H7 (cell line): ENCODE data around the gene PMF1. TPM values are rescaled to one million over a fixed set of nuclear protein-coding genes. Genes with fewer than 3 reads are reported as not detected.
"Not testable (repeated sequence)": the region's sequence is repeated elsewhere in the genome, so short reads cannot be mapped to it uniquely, and the experiment has no call there.

Source experiments
- DNase-seq: peaks from one replicate; pipeline ENCODE4 v3.0.0; 2012
- H3K27me3 ChIP-seq: 2 replicates; pipeline ENCODE4 v1.6.0; 2011; ENCODE audit warnings: mild to moderate bottlenecking, low read length; ENCODE audit not compliant: control insufficient read depth, insufficient read depth
- H3K36me3 ChIP-seq: replicated peaks from 2 replicates; pipeline ENCODE4 v1.5.1; 2011; ENCODE audit warnings: low read length; ENCODE audit not compliant: control insufficient read depth, insufficient read depth
- H3K4me3 ChIP-seq: 2 replicates; pipeline ENCODE4 v1.5.1; 2011; ENCODE audit warnings: low read depth, mild to moderate bottlenecking, control low read depth, low read length, moderate library complexity; ENCODE audit not compliant: insufficient read depth
- total RNA-seq: library from RNA; depleted of rRNA; stranded (reverse); fragments of >200 nt; shearing (Covaris generic); gene quantifications from 2 replicates; pipeline ENCODE4 v1.2.3, GENCODE V29; 2014

The PMF1 gene
- total RNA-seq, 1 experiment from 2014 or later: 286 TPM

DNA sequence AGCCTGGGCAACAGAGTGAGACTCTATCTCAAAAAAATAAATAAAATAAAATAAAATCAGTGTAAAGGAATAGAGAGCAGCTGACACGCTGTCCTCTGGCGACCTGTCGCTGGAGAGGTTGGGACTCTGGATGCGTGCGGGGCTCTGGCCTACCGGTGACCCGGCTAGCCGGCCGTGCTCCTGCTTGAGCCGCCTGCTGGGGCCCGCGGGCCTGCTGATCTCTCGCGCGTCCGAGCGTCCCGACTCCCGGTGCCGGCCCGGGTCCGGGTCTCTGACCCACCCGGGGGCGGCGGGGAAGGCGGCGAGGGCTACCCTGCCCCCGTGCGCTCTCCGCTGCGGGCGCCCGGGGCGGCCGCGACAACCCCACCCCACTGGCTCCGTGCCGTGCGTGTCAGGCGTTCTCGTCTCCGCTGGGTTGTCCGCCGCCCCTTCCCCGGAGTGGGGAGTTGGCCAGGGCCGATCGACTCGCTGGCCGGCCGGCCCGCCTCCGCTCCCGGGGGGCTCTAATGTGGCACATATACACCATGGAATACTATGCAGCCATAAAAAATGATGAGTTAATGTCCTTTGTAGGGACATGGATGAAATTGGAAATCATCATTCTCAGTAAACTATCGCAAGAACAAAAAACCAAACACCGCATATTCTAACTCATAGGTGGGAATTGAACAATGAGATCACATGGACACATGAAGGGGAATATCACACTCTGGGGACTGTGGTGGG is 3.7 kb downstream of the PMF1 start:
- H3K27me3 ChIP-seq, H3K4me3 ChIP-seq, DNase-seq, H3K36me3 ChIP-seq: not testable (repeated sequence)

DNA sequence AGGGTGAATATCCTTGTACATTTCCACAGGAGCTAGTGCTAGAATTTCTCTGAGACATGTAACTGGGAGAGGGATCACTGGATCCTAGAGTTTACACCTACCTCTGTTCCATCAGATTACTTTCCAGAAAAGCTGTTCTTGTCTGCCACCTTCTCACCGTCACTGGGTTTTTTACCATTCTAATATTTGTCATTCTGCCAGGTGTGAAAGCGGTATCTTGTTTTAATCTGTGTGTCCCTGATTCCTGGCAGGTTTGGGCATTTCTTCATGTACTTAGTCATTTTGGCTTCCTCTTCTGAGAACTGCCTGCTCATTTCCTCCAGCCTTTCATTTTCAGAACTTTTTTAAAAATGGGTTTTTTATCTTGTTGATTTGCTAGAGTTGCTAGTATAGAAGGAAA is 5.1 kb downstream of the PMF1 start:
- H3K4me3 ChIP-seq: no peak overlapping the region
- no peak for DNase-seq
- H3K36me3 ChIP-seq: peaks cover 14% of the 10 kb centered on the region
- H3K27me3 ChIP-seq: no peaks in the 10 kb centered on the region

DNA sequence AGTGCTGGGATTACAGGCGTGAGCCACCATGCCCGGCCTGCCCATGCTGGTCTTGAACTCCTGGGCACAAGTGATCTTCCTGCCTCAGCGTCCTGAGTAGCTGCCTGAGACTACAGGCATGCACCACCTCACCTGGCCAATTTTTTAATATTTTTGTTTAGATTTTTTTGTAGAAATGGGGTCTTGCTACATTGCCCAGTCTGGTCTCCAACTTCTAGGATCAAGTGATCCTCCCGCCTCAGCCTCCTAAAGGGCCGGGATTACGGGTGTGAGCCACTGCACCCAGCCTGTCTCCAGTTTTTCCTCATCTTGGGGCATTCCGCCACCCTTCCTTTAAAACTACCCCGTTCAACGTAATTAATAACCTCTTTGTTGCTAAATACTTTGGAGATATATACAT is 7.4 kb downstream of the PMF1 start:
- no peak for DNase-seq
- Histone ChIP-seq H3K36me3 (peaks cover 14% of the 10 kb centered on the region), H3K4me3 (no peak overlapping the region), H3K27me3 (no peaks in the 10 kb centered on the region)

DNA sequence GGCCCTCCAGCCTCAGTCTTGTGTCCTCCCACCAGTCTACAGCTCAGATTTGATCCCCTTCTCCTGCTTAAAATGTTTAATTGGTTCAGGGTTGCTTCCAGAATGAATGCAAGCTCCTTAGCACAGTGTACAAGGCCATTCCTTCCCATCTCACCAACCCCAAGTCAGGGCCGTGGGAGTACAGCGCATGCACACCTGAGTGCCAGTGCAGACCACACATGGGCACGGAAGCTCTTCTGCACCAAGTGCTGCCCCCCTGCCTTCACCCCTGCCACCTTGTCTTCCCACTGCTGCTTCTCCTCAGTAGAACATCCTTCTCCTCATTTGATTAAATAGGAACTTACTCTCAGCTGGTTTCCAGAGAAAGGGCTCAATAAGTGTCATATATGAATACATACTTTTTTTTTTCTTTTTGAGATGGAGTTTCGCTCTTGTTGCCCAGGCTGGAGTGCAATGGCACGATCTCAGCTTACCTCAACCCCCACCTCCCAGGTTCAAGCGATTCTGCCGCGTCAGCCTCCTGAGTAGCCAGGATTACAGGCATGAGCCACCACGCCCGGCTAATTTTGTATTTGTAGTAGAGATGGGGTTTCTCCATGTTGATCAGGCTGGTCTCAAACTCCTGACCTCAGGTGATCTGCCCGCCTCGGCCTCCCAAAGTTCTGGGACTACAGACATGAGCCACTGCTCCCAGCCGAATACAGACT is 9.3 kb downstream of the PMF1 start:
- no peak for DNase-seq
- Histone ChIP-seq H3K4me3 (no peak overlapping the region), H3K36me3 (peaks cover 17% of the 10 kb centered on the region), H3K27me3 (no peaks in the 10 kb centered on the region)

DNA sequence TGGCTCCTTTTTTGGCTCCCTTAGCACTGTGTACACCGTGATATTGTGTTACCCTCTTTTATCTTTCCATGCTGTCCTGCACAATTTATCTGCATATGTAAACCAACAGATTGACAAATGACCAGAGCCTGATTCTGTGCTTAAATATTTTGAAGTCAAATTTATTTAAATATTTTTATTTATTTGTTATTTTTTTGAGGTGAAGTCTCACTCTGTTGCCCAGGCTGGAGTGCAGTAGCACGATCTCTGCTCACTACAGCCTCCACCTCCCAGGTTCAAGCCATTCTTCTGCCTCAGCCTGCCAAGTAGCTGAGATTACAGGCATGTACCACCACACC is 12.8 kb downstream of the PMF1 start:
- no peak for DNase-seq
- peaks cover 21% of the 10 kb centered on the region for H3K36me3 ChIP-seq
- no peak overlapping the region for H3K4me3 ChIP-seq
- H3K27me3 ChIP-seq: no peaks in the 10 kb centered on the region

DNA sequence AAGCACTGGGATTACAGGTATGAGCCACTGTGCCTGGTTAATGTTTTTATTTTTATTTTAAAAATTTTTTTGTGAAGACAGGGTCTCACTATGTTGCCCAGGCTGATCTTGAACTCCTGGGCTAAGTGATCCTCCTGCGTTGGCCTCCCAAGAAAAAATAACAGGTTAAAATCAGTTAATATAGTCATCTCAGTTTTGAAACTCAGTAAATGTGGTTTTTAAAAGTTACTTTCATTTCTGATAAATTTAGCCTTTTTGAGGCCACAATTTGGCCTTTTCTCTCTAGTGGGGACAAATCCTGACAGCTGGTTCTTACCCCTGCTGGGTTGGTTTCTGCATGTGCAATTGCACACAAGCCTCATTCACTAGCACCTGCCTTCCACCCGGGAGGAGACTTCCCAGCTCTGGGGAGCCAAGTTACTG is 13.3 kb downstream of the PMF1 start:
- H3K27me3 ChIP-seq: no peaks in the 10 kb centered on the region
- no peak overlapping the region for H3K4me3 ChIP-seq
- peaks cover 20% of the 10 kb centered on the region for H3K36me3 ChIP-seq
- DNase-seq: no peak

DNA sequence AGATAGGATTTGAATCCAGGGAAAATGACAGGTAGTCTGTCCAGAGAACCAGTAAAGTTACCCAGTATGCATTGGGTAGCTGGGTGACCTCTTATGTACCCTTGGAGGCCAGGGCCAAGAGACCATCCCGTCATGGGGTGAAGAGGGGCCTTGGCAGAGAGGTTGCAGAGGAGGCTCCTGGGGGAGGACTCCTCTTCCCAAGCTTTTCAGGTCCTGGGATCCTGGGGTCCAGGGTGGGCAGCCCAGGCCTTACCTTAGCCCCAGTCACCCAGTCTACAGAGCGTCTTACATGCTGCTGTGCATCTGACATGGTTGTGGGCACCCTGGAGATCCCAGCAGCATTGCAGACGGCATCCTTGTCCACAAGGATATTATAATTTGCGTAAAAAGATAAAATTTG is 14.0 kb downstream of the PMF1 start:
- Histone ChIP-seq H3K4me3 (no peak overlapping the region), H3K36me3 (peaks cover 15% of the 10 kb centered on the region), H3K27me3 (no peaks in the 10 kb centered on the region)
- no peak for DNase-seq

DNA sequence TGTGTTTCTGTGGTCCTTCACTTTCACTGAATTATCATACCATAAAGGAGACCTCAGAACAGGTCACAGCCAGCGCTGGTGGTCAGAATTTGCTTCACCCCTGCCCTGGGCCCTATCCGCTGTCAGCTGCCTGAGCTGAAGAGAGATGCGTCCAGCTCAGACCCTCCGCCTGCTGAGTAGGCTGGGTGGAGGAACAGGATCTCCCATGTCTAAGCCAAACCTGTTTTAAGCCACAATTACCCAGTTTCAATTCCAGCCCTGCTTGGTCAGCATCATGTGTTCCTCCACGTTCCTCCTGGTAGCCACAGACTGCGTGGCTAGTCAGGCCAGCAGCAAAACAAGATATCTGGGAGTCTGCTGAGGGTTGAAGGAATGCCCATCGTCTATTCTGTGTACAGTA is 15.7 kb downstream of the PMF1 start:
- Histone ChIP-seq H3K4me3 (no peak overlapping the region), H3K27me3 (no peaks in the 10 kb centered on the region), H3K36me3 (peaks cover 10% of the 10 kb centered on the region)
- DNase-seq: no peak

DNA sequence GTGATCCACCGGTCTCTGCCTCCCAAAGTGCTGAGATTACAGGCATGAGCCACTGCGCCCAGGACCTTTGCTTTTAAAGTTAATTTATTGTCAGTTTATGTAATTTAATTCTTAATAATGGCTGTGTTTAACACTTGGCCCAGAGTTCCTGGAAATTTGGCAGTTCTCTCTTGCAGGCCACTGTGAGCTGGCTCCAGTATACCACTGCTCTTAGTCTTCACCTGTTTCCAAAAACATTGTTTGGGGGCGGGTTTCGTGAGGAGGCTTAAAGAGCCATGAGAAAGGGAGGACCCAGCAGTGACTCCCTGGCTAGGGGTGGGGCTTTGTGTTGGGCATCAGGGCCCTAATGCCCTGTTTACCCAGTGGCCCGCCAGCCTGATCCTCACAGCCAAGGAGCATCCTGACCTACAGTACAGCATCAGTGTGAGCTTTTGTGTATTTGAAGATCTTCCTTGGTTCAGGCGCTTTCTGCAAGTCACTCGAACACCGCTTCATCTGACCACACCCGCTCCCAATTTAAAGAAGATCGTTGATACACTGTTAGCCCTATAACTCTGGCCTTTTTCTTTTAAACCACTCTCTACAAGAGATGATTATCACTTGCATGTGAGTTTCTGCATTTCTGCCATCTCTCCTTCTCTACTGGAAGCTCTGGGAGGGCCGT is 17.1 kb downstream of the PMF1 start:
- DNase-seq: no peak
- H3K36me3 ChIP-seq: peaks cover 14% of the 10 kb centered on the region
- H3K4me3 ChIP-seq: no peak overlapping the region
- H3K27me3 ChIP-seq: no peaks in the 10 kb centered on the region

DNA sequence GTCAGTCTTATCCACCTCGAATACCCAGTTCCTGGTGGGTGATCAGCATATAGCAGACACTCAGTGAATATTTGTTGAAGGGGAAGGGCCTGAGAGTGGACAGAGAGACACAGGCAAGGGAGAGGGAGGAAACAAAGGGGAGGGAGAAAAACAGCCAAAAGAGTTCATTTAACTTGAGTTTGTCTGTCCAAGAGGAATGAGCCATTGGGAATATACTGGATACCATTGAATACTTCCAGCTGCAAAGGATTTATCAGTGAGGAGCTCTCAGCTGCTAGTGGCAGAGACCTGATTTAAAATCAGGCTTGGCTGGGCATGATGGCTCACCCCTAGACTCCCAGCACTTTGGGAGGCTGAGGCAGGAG is 17.6 kb downstream of the PMF1 start:
- H3K36me3 ChIP-seq: peaks cover 14% of the 10 kb centered on the region
- H3K4me3 ChIP-seq: no peak overlapping the region
- H3K27me3 ChIP-seq: no peaks in the 10 kb centered on the region
- no peak for DNase-seq

DNA sequence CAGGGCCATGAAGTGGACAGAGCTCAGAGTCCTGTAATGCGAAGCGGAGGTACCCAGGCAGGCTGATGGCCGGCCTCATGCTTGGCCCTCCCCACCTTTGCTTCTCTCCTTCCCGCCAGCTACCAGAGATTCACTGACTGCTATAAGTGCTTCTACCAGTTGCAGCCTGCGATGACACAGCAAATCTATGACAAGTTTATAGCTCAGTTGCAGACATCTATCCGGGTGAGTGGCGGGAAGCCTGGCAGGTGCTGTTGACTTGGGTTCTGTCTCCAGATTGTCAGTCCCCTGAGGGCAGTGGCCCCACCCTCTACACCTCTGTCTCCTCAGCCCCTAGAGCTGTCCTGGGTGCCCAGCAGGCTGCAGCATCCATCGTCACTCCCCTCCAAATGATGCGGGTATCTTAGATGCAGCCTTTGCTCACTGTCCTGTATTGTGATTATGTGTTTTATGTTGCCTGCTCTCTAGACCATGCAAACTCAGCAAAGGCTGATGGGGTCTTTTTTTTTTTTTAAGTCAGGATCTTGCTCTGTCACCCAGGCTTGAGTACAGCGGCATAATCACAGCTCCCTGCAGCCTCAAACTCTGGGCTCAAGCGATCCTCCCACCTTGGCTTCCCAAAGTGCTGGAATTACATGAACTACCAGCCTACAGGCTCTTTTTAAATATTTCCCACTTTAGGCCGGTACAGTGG is 19.5 kb downstream of the PMF1 start:
- H3K4me3 ChIP-seq: no peak overlapping the region
- no peaks in the 10 kb centered on the region for H3K27me3 ChIP-seq
- H3K36me3 ChIP-seq: peaks cover 20% of the 10 kb centered on the region
- DNase-seq: no peak

DNA sequence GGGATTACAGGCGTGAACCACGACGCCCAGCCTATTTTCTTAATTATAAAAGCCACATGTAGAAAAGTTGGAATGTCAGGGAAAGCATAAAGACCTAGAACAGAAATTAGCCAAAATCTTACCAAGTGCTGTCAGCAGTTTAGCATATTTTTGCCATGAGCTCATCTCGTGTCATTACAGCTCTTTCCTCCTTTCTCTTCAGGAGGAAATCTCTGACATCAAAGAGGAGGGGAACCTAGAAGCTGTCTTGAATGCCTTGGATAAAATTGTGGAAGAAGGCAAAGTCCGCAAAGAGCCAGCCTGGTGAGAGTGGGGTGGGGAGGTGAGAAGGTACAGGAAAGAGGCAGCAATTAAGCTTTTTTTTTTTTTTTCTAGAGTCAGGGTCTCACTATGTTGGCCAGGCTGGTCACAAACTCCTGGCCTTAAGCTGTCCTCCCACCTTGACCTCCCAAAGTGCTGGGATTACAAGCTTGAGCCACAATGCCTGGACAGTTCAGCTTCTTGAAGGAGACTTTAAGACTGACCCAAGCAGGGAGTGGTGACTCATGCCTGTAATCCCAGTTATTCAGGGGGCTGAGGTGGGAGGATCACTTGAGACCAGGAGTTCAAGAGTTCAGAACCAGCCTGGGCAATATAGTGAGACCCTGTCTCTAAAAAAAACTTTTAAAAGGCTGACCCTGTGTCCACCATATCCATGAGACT is 20.8 kb downstream of the PMF1 start:
- Histone ChIP-seq H3K36me3 (peaks cover 18% of the 10 kb centered on the region), H3K27me3 (no peaks in the 10 kb centered on the region), H3K4me3 (no peak overlapping the region)
- no peak for DNase-seq

DNA sequence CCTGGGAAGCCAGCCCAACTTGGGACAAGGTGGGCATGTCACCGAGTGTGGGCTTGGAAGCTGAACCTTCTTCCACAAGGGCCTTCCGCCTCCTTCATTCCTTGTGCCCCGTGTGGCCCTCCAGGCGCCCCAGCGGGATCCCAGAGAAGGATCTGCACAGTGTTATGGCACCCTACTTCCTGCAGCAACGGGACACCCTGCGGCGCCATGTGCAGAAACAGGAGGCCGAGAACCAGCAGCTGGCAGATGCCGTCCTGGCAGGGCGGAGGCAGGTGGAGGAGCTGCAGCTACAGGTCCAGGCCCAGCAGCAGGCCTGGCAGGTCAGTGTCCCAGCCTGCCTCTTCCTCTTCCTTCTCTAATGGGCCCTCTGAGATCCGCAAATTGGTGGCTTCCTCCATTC is 23.4 kb downstream of the PMF1 start:
- no peak for DNase-seq
- Histone ChIP-seq H3K4me3 (no peak overlapping the region), H3K36me3 (peaks cover 20% of the 10 kb centered on the region)

DNA sequence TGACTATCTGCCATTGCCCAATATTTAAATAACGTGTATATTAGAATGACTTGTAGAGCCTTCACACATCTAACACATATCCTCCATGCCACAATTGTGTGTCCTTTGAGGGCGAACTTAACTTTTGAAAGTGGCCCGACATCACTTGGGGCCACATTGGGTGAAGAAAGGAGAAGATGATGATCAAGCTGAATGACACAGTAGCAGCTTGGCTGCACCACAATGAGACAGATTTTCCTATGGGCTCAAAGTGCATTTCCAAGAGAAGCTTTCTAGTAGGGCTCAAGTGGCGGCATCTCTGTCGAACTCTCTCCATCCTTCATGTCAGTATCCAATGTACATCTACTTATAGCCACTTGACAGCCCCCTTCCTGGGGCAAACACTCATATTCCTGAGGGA is 25.4 kb downstream of the PMF1 start:
- Histone ChIP-seq H3K27me3 (no peaks in the 10 kb centered on the region), H3K36me3 (peaks cover 16% of the 10 kb centered on the region), H3K4me3 (no peak overlapping the region)
- DNase-seq: no peak

More for the DNA sequence above, 23.4 kb downstream of the PMF1 start:
- no peaks in the 10 kb centered on the region for H3K27me3 ChIP-seq
